Dermis blood vessel endothelial cell (primary cell): ENCODE measurements around the gene ANK2. TPM values are rescaled to one million over a fixed set of nuclear protein-coding genes. Genes with fewer than 3 reads are reported as not detected.

ENCODE experiments used
- DNase-seq: peaks from one replicate; pipeline ENCODE4 v3.0.0; 2010
- total RNA-seq: library from RNA; depleted of rRNA; stranded (reverse); fragments of >200 nt; gene quantifications from 2 replicates; pipeline ENCODE4 v1.2.3, GENCODE V29; 2014

The ANK2 gene
- total RNA-seq = 41.4 and 65.1 TPM in 2 replicates

DNA sequence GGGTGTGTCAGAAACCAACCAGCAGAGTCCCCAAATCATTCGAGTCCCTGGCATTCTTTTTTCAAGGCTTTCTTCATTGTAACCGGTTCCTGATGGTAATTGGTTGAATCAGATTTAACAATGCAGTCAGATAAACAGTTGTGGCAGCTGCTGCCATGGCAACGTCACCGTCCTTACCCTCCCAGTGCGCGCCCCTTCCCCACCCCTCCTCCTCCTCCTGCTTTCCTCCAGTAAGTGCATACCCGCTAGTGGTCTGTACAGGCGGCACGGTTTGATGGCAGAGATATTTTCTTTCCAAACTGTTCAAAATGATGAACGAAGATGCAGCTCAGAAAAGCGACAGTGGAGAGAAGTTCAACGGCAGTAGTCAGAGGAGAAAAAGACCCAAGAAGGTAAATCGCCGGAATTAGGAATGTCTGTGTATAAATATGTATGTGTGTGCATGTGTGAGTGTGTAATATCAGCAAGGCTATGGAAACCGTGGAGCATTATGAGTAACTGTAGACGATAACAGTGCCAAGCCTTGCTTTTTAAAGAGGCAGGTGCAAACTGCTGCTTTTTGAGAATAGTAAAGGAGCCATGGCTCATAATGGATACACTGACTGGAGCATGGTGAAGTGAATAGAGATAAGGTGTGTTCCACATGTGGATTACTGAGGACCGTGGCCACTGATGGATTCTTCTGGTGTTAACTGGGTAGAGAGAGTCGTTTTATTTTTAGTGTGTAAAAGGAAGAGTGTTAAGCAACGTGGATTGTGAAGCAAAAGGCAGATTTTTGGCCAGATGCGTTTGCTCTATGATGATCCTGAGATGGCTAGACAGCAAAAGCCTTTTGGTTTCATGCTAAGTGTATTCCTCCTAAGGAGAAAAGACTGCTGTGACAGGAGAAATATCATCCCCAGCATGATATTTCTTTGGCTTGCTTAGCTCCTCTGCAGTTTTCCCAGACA, at the start of gene ANK2:
Gene ANK2, plus strand, starts transcription at position 233 of the 950 bp plus-strand sequence. Its CDS starts 76 bp downstream, at position 309.
- no peak for DNase-seq

GRCh38 chr4:113003841-113004240, 45.6 kb upstream of the ANK2 start:
- no peak for DNase-seq

DNA sequence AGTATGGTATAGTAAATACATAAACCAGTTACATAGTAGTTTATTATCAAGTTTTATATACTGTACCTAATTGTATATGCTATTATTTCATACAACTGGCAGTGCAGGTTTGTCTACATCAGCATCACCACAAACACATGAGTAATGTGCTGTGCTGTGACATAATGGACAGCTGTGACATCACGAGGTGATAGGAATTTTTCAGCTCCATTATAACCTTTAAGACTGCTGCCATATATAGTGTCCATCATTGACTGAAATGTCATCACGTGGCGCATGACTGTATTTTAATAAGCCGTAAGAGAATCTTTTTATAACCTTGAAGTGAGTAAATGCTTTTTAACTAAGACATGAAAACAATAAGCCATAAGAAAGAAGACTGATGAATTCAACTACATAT, 44.8 kb upstream of the ANK2 start:
- DNase-seq = no peak

DNA sequence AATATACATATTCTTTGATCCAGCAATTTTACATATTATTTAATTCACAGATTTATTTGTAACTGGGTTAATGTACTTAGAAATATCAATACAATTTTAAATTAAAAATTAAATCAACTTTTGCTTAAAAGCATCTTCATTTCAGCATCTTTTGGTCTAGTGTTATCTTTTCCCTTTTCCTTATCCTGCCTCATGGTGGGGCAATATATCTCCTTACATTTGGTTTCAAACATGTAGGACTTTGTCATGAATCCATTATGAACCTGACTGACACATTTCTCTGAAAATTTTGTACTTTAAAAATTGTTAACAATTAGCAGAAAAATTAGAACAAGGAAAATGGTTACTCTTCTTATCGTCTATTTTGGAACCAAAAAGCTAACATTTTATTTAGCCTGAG, 42.8 kb upstream of the ANK2 start:
- no peak for DNase-seq

- no peak for DNase-seq
Observed at GRCh38 chr4:113007151-113007550, 42.3 kb upstream of the ANK2 start.

GRCh38 chr4:113008135-113008534, 41.3 kb upstream of the ANK2 start:
- no peak for DNase-seq

- DNase-seq = no peak
Observed at GRCh38 chr4:113008716-113009115, 40.7 kb upstream of the ANK2 start.

DNA sequence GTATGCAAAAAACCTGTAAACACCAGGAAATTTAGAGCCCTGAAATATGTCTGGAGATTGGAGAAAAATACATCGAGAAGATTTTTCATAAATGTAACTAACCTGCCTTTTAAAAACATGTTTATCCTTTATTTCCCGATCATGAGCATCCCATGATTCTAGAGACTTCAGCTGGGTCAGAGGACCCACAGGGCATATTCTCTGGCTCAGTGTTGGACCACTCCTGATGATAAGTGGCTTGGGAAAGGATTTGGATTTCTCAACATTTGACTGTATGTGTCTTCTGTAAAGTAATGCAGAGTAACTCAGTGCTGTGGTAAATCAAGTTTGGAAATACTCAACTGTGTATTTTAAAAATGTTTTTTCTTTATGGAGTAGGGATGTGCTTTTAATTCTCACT, 40.0 kb upstream of the ANK2 start:
- DNase-seq = no peak

DNA sequence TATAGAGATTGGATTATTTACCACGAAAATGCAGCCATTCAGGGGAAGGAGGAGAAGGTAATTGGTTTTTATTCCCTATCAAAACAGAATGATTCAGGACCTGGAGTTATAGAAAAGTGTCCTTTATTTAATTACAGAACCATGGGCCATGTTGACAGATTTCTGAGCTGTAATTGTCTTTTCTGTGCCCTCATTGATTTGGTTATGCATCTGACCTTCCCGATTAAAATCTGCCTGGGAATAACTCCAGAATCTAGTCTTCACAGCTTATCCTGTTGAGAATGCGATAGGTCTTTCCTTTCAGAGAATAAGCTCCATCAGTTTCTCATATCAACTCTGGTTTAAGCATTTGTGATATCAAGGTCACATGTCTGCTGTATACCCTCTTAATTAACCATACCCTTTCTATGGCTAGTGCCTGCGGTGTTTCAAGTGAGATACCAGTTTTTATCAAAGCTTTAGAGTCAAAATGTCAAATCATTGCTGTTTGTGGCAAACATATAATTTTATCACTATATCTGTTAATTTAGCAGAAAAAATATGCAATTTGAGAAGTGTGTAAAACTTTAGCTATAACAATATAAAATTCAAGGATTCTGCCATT, 37.2 kb upstream of the ANK2 start:
- DNase-seq = no peak

GRCh38 chr4:113012786-113013185, 36.7 kb upstream of the ANK2 start:
- no peak for DNase-seq

DNA sequence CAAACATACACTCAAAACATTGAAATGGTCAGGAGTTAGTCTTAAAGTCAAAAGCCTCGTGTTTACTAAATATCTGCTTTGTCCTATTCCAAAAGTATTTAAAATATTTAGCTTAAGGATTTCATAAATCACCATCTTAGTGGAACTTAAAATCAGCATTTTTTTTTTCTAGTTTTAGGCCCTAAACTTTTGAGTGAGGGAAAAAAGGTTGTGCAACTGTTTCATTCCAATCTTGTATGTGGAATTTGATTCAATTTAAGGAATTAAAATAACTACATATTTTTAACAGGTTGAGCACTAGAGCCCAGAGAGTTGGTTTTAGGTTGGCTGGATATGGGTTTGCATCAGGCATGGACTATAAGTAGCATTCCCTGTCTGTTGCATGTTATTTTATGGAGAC, 35.7 kb upstream of the ANK2 start:
- no peak for DNase-seq

- no peak for DNase-seq
Observed at GRCh38 chr4:113016377-113016776, 33.1 kb upstream of the ANK2 start.

DNA sequence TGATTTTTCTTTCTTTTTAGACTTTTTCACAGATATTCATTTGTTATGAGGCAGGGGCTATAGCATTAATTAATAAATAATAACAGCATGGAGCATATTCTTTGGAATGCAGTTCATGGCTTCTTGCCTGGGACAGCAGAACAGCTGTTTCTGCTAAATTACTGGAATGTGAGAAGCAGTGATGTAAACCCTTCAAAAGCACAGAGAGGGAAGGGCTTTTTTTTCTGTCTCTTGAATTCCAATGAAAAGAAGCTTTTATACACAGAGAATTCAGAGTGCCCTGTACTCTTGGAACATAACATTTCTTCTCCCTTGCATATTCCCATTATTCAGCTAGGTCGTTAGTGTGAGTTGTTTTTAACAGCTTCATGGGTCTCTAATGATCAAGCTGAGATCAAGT, 28.5 kb upstream of the ANK2 start:
- no peak for DNase-seq

GRCh38 chr4:113024388-113024787, 25.1 kb upstream of the ANK2 start:
- no peak for DNase-seq

GRCh38 chr4:113025416-113025815, 24.0 kb upstream of the ANK2 start:
- DNase-seq = no peak

- no peak for DNase-seq
Observed at GRCh38 chr4:113026556-113026955, 22.9 kb upstream of the ANK2 start.

GRCh38 chr4:113028074-113028473, 21.4 kb upstream of the ANK2 start:
- DNase-seq = no peak

DNA sequence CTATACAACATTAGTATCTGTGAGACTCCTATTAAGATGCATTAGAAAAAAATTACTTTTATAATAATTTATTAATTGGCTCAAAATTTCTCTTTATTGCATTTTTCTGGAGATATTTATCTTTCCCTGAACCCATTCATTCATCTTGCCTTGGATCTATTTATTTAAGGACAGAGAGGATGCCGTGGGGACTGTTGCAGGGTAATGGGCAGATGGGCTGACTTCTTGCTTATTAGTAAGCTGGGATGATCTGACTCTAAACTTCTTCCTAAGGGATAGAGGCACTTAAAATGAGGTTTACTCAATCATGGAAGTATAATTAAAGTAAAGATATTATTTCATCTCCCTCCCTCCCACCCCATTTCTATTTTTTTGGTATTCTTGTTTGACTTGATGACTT, 18.2 kb upstream of the ANK2 start:
- DNase-seq = no peak

- no peak for DNase-seq
Observed at GRCh38 chr4:113040793-113041192, 8.7 kb upstream of the ANK2 start.

DNA sequence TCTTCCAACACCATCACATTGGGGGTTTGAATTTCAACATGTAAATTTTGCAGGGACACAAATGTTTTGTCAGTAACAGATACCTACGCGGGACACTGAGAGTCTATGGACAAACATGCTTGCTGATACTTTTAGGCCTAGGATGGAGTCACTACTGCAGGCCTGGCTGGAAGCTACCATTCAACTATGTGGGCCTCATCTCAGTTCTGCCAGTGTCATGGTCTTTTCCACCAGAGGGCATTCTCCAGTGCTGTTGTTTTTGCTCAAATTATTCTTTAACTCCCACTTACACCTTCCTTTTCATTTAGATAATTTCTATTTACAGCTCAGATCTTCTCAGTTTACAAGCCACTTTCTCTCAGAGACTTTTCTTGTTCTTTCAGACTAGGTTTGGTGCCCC, 7.0 kb upstream of the ANK2 start:
- DNase-seq = no peak

DNA sequence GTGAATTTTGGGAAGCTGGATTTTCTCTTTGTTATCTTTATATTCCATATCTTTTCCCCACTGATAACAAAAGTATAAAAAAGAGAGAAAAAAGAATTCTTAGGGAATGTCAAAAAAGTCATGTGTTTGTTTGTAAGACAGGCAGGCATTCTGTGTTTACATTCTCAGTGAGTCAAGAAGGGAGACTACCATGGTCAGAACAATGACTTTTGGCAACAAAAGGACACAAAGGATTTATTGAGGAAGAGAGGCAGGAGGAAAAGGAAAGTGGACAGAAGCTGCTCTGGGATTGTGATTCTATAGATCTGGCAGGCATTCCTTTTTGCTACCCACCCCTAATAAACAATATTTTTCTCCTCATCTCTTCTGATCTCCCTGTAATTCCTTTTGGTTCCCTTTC, 5.9 kb upstream of the ANK2 start:
- DNase-seq = no peak

DNA sequence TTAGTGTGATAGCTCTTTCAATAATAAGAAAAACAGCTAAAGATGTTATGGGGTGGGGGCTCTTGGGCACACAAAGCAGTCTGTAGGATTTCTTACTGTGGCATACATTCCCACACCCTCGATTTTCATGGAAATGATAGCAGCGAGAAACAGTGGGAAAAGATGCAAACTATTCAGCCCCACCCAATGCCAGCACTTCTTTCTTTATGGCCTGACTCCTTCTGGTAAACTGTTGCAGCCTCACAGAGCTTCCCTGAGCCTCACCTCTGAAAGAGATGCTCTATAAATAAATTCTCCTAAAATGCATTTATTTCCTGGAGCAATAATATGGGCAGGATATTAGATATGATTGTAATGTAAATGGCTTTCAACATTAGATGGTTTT, 910 bp downstream of the ANK2 start:
- DNase-seq = no peak

GRCh38 chr4:113050837-113051236, 1.4 kb downstream of the ANK2 start:
- DNase-seq = no peak

GRCh38 chr4:113051361-113051760, 1.9 kb downstream of the ANK2 start:
- DNase-seq = no peak
